Spleen (tissue), 7 donors: Measurements from ENCODE around the gene SHBG.

Source experiments
- POLR2A ChIP-seq, 3 donors: fragments of 450-650 bp; IDR thresholded peaks; one replicate each; pipeline ENCODE4 v1.5.1; 2017; ENCODE audit warnings: antibody characterized with exemption in 3 of 3, mild to moderate bottlenecking in 1 of 3
- POLR2AphosphoS5 ChIP-seq, 3 donors: sonication (generic); formaldehyde crosslinking; IDR thresholded peaks; one replicate each; pipeline ENCODE4 v1.5.1; 2017; ENCODE audit warnings: antibody characterized with exemption in 3 of 3
- TF ChIP-seq, protein P1 (sequence below), 11 experiments: fragments of 200-600 bp in 7 of 11; fragments of 450-650 bp in 4 of 11; sonication (generic) in 4 of 11; IDR thresholded peaks in 8 of 11; conservative IDR thresholded peaks in 3 of 11; 1 replicate in 7 of 11; 2 replicates in 4 of 11; pipeline versions ENCODE4 v1.4.0 to v1.8.0; 2016 to 2021; ENCODE audit warnings: antibody characterized with exemption in 11 of 11, inconsistent platforms in 4 of 11, mild to moderate bottlenecking in 1 of 11
- donor health status: DM: no; HTN: no; CAD: no; lungs with moderate emphysema.
- donor health status: DM: no; HTN: no; CAD: no.
- donor health status: DM: no; HTN: no; CAD: no.

DNA sequence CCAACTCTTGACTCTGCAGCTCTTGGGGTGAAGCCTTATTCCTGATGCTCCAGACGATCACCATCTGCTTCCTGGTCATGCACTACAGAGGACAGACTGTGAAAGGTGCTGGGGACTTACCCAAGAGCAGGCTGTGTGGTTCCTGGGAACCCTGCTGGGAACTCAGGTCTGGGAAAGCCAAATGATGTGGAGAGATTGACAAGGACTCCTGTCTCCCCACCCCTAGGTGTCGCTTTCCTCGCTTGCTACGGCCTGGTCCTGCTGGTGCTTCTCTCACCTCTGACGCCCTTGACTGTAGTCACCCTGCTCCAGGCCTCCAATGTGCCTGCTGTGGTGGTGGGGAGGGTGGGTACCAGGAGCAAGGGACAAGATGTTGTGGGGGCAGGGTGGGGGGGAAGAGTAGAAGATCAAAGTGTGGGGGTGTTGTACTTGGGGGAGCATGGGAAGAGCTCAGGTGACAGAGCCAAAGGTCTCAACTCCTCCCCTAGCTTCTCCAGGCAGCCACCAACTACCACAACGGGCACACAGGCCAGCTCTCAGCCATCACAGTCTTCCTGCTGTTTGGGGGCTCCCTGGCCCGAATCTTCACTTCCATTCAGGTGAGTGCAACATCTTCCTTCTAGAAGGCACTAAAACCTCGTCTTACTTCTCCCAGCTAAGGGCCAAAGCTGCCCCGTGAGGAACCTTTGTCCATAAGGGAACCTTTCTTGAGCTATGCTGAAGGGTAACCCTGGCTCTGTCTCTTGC is 43.1 kb upstream of the SHBG start:
- TF ChIP-seq, protein P1, sequence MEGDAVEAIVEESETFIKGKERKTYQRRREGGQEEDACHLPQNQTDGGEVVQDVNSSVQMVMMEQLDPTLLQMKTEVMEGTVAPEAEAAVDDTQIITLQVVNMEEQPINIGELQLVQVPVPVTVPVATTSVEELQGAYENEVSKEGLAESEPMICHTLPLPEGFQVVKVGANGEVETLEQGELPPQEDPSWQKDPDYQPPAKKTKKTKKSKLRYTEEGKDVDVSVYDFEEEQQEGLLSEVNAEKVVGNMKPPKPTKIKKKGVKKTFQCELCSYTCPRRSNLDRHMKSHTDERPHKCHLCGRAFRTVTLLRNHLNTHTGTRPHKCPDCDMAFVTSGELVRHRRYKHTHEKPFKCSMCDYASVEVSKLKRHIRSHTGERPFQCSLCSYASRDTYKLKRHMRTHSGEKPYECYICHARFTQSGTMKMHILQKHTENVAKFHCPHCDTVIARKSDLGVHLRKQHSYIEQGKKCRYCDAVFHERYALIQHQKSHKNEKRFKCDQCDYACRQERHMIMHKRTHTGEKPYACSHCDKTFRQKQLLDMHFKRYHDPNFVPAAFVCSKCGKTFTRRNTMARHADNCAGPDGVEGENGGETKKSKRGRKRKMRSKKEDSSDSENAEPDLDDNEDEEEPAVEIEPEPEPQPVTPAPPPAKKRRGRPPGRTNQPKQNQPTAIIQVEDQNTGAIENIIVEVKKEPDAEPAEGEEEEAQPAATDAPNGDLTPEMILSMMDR (IDR thresholded peaks at IDR 0.05 in 8 of 11, conservative IDR thresholded peaks at IDR 0.05 in 3 of 11) = no peak
- TF ChIP-seq POLR2A (IDR thresholded peaks at IDR 0.05) (no peak), POLR2AphosphoS5 (IDR thresholded peaks at IDR 0.05) (no peak)
